ENCODE measurements around the gene PLCG2.
"Not testable (repeated sequence)": the region's sequence is repeated elsewhere in the genome, so short reads cannot be mapped to it uniquely, and the experiment has no call there.

Gene PLCG2

DNA sequence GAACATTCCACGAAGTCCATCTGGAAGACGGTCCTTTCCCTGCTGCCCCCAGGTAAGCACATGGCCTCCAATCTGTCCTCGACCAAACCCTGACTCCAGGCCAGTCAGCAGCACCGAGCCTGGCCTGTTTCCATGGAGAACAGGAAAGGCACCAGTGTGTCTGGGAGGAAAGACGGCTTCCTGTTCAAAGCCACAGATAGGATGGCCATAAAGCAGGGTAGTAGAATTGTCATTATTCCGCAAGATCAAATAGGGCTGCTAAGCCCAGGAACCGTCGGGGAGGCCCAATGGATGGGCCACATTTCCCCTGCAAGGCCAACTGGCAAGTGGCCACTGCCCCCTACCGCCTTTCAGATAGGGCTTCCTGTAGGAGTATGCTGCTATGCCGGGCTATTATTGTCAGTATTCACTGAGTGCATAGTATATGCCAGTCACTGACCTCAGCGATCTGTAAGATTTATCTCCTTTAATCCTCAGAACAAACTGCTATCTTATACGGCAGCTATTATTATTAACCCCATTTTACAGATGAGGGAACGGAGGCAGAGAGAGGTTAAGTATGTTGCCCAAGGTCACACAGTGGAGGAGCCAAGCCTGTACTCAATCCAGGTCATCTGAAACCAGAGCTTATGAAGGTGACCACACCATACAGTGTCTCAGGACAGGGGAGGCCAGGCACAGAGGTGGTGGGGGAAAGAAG lies 23.0 kb upstream of the PLCG2 start:
- DNase-seq: no peak

- DNase-seq: no peak
These were observed 22.3 kb upstream of the PLCG2 start for GRCh38 chr16:81756615-81757356.

- DNase-seq: no peak
These were observed 20.7 kb upstream of the PLCG2 start for GRCh38 chr16:81758376-81758775.

- DNase-seq: not testable (repeated sequence)
These were observed 16.8 kb upstream of the PLCG2 start for GRCh38 chr16:81762322-81762721.

DNA sequence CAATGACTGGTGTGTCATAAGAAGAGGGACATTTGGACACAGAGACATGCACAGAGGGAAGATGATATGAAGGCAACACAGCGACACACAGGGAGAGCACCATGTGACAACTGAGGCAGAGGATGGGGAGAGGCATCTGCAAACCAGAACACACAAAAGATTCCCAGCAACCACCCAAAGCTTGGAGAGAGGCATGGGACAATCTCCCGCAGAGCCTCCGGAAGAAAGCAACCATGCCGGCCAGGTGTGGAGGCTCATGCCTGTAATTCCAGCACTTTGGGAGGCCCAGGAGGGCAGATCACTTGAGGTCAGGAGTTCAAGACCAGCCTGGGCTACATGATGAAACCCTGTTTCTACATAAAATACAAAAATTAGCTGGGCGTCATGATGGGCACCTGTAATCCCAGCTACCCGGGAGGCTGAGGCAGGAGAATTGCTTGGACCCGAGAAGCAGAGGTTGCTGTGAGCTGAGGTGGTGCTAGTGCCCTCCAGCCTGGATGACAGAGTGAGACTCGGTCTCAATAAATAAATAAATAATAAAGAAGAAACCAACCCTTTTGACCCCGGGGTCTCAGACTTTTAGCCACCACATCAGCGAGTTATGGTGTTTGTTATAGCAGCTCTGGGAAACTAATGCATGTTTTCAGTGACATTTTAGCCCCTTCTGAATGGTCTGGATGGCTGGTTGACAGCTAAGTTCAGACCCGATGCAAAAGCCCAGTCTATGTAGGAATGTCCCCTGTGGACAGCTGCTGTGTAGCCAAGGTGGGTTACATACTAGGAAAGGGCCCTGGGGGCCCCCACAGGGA lies 13.8 kb upstream of the PLCG2 start:
- no peak for DNase-seq

GRCh38 chr16:81765969-81766368 lies 13.1 kb upstream of the PLCG2 start:
- no peak for DNase-seq

GRCh38 chr16:81767987-81768592 lies 11.0 kb upstream of the PLCG2 start:
- no peak for DNase-seq

GRCh38 chr16:81770008-81770407 lies 9.1 kb upstream of the PLCG2 start:
- DNase-seq: no peak

- no peak for DNase-seq
These were observed 4.7 kb upstream of the PLCG2 start for GRCh38 chr16:81774348-81774747.

- no peak for DNase-seq
These were observed 3.5 kb upstream of the PLCG2 start for GRCh38 chr16:81775570-81775969.

- DNase-seq: no peak
These were observed 860 bp upstream of the PLCG2 start for GRCh38 chr16:81778231-81778630.

DNA sequence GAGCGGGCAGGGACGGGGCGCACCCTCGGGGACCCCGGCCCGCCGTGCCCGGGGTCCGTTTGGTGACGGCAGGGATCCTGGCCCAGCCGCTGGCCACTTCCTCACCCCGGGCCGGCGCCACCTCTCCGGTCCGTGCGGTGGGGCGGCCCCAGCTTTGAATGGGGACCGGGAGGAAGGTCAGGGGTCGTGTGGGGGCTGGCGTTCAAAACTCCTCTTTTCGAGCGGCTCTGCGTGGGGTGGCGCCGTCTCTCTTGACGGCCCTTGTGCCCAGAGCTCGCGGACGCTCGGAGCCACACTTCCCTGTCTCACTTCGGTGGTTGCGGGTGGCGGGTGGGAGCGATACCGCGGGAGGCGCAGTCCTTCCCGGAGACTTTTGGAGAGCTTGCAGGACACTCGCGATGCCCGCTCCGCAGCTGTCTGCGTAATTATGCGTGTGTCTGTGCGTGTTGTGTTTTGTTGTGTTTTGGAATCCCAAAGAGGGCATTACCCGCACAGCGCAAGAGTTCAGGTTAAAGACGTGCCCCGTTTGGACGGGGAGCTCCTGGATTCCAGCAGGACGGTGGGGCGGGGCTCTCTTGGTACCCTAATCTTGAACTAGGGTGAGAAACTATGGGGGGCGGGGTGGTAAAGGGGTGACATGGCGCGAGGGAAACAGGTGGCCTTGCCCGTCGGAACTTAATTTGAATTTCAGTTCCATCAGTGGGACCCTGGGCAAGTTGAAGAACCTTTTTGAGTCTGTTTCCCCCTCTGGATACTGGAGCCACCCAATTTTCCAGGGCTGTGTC lies 637 bp downstream of the PLCG2 start:
- DNase-seq: no peak

GRCh38 chr16:81780350-81780749 lies 1.3 kb downstream of the PLCG2 start:
- DNase-seq: no peak

DNA sequence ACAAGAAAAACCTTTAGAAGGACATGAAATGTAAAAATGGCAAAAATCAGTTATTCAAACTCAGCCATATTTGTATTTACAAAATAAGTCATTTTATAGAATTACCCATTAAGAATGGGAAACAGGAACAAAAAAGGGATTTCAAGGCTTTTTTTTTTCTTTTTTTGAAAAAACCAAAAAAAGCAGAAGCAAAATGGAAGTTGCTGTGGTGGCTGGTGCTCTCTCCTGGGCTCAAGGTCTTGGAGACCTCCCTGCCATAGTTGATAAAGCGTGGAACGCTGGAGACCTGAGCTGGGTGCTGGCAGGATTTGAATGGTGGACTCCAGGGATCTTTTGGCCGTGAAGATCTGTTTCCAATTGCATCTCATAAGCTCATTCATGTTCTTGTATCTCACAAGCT lies 3.1 kb downstream of the PLCG2 start:
- DNase-seq: no peak

DNA sequence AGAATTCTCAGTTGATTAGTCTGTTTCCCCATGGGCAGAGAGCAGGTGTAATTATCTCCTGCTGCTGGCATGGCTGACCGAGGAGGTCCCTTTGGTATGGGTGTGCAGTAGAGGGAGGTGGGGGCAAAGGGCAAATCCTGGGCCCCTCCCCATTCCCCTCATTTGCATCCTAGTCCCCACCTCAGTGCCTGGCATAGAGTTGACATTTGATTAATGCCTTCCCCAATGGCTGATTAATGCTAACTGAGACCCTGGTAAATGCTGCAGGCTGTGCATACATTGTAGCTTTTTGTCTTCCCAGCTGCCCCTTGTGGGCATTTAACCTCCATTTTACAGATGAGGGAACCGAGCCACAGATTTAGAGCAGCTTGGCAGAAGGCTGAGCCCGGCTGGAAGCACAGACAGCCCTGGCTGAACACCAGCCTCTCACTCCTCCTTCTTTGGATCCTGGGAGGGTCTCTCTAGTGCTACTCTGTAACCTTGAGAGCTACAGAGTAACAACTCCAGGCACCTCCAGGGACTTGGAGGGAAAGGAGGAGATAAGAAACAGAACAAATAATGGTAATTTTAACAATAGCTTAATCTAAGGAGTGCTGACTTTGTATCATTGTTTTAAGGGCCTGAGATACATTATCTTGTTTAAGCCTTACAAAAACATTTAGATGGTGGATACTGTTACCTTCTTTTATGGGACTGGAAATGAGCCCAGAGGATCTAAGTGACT lies 5.1 kb downstream of the PLCG2 start:
- no peak for DNase-seq

DNA sequence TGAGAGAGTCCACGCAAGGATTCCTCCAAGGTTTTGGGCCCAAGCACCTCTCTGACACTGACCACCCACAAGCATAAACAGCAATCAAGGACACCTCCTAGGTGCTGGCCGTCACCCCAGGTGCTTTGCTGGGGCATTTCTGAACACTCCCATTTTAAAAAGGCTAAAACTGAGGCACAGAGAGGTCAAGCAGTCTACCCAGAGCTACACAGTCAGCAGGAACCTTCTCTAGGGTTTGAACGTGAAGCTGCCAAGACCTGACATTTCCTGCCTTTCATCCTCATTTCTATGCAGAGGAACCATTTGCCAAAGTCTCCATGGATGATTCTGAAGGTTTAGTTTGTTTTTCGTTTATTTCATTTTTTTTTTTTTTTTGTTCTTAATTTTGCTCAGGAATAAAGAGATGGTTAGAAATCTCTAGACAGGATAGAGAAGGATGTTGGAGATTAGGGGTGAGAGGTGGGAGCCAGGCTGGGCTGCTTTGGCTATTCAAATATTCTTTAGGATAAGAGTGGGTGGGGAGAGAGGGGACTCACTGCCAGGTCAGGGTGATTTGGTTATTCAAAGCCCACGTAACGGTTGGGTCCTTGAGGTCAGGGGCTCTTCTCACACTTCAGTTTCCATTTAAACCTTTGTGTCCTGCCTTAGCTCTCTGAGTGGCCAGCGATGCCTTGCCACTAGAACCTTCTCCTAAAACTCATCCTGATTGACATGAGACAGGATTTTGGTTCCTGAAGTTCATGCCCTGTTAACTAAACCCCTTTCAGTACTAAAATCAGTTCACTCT lies 6.2 kb downstream of the PLCG2 start:
- DNase-seq: no peak

DNA sequence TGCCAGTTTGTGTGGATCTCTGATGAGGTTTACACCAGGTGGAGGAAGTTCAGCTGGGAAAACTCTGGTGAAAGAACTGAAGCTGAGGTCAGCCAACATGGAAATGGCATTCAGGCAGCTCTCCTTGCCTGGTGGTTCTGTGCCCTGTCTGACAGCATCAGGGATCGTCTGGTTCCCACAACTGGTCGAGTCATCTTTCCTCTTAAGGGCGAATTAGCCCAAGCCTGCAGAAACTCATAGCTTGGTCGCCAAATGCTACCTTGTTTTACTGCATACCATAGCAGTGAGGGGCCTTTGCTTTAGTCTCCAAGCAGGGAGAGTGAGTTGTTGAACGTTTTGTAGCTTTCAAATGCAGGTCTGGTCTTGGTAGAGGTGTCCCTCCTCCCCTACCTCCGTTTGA lies 7.2 kb downstream of the PLCG2 start:
- no peak for DNase-seq

DNA sequence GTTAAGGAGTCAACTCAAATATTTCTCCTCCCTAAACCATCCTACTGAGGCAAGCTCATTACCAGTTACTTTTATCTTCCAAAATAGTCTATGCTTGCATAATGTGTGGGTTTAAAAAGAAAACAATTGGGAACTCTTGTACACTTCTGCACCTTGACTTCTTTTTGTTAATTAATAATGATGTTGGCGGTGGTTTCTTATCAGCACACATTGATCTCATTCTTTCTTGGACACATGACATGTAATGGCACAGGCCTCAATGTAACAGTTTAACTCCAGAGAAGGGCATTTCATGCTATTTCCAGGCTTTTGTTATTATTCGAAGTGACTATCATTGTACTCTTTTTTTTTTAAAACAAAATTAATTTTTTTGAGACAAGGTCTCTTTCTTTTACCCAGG lies 7.8 kb downstream of the PLCG2 start:
- no peak for DNase-seq

DNA sequence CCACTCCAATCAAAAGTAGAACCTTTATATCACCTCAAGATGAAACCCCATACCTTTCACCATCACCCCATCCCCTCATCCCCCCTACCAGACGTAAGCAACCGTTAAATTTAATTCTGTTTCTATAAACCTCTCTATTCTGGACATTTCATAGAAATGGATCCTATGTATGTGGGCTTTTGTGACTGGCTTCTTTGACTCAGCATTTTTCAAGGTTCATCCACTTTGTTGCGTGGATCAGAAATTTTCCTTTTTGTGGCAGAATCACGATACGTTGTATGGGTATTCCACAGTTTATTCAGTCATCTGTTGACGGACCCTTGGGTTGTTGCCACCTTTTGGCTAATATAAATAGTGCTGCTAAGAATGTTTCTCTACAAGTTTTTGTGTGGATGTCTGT lies 8.6 kb downstream of the PLCG2 start:
- DNase-seq: no peak

DNA sequence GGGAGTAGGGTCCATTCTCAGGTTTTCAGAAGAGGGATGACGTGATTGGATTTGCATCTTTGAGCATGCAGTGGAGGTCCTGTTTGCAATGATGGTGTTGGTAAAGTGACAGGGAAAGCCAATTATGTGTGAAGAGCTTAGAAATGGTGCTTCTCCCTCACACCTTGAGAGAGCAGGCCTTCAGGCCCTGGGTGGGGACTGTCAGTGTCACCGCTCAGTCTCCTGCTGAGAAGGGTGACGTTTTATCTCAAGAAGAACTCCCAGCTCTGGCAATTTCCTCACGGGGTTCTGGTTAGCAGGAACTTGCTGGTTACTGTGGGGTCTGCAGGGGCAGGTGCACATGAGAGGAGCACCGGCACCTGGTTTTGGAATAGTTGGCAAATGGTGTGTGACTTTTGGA lies 11.2 kb downstream of the PLCG2 start:
- no peak for DNase-seq

DNA sequence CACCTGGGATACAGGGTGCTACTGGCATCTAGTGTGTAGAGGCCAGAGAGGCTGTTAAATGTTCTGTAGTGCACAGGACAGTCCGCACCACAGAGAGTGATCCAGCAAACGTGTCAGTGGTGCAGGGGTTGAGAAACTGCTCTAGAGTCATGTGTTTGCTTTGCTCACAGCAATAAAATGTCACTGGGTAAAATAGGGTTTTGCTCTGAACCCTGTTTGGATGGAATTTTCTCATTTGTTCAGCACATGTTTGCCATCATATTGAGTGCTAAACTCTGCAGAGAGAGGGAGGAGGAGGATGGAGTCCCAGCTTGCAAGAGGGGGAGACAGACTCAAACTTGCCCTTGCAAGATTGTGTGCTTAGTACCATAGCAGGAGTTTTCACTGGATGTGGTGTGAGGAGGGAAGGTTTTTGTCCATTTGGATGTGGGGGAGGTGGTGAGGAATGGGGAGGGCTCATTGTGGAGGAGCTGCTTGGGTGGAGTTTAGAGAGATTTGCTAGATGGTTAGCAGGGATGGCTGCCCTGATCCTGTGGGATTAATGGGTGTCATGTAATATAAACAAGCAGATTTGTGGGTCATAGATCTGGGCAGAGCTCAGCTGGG lies 11.8 kb downstream of the PLCG2 start:
- no peak for DNase-seq

Measured in activated CD8-positive, alpha-beta memory T cell treated with anti-CD3 and anti-CD28 coated beads, Interleukin-2, amount 50 U/mL, for 4 hours (primary cell).